HepG2 (cell line): ENCODE data around the gene ZNF697. TPM values are rescaled to one million over a fixed set of nuclear protein-coding genes. Genes with fewer than 3 reads are reported as not detected.

Source experiments
- ATM ChIP-seq: fragments of 450-650 bp; IDR thresholded peaks from 2 replicates; pipeline ENCODE4 v1.7.1; 2017; ENCODE audit warnings: mild to moderate bottlenecking, borderline replicate concordance
- BHLHE40 ChIP-seq: IDR thresholded peaks from 2 replicates; pipeline ENCODE4 v1.6.1; 2011; ENCODE audit warnings: low read length, improper control_type of control experiment
- HOXA9 ChIP-seq: sonication (generic); formaldehyde crosslinking; IDR thresholded peaks from 2 replicates; pipeline ENCODE4 v1.8.1; 2022; ENCODE audit warnings: missing genetic modification reagents, mild to moderate bottlenecking, moderate library complexity, borderline replicate concordance
- IRX3 ChIP-seq: sonication (generic); formaldehyde crosslinking; IDR thresholded peaks from 2 replicates; pipeline ENCODE4 v1.8.1; 2023; ENCODE audit warnings: mild to moderate bottlenecking, low read depth, missing genetic modification reagents, borderline replicate concordance
- KAT2B ChIP-seq: fragments of 150-350 bp; IDR thresholded peaks from 2 replicates; pipeline ENCODE4 v1.6.1; 2014; ENCODE audit warnings: low read depth, low read length, borderline replicate concordance
- KMT2B ChIP-seq: IDR thresholded peaks from 2 replicates; pipeline ENCODE4 v1.6.1; 2016; ENCODE audit warnings: missing genetic modification reagents, missing compliant biosample characterization
- MEF2D ChIP-seq: sonication (generic); formaldehyde crosslinking; IDR thresholded peaks from 2 replicates; pipeline ENCODE4 v1.5.1; 2020; ENCODE audit warnings: mild to moderate bottlenecking, missing genetic modification reagents
- MIXL1 ChIP-seq: IDR thresholded peaks from 2 replicates; pipeline ENCODE4 v1.6.1; 2016
- PAF1 ChIP-seq: IDR thresholded peaks from 2 replicates; pipeline ENCODE4 v1.6.1; 2016; ENCODE audit warnings: missing genetic modification reagents, missing compliant biosample characterization
- SATB2 ChIP-seq: sonication (generic); formaldehyde crosslinking; IDR thresholded peaks from 2 replicates; pipeline ENCODE4 v1.5.0; 2020; ENCODE audit warnings: missing genetic modification reagents
- SMAD3 ChIP-seq: sonication (generic); formaldehyde crosslinking; IDR thresholded peaks from 2 replicates; pipeline ENCODE4 v1.4.0; 2020; ENCODE audit warnings: missing genetic modification reagents
- THAP7 ChIP-seq: sonication (generic); formaldehyde crosslinking; IDR thresholded peaks from 2 replicates; pipeline ENCODE4 v1.8.1; 2023; ENCODE audit warnings: mild to moderate bottlenecking, missing genetic modification reagents
- YEATS2 ChIP-seq: sonication (generic); formaldehyde crosslinking; IDR thresholded peaks from 2 replicates; pipeline ENCODE4 v1.4.0; 2020; ENCODE audit warnings: missing genetic modification reagents, borderline replicate concordance
- ZBTB42 ChIP-seq: sonication (generic); formaldehyde crosslinking; IDR thresholded peaks from 2 replicates; pipeline ENCODE4 v1.5.0; 2020; ENCODE audit warnings: mild to moderate bottlenecking, missing genetic modification reagents
- ZNF10 ChIP-seq: sonication (generic); formaldehyde crosslinking; IDR thresholded peaks from 2 replicates; pipeline ENCODE4 v1.4.0; 2020; ENCODE audit warnings: mild to moderate bottlenecking, low read depth, missing genetic modification reagents, borderline replicate concordance
- ZNF280D ChIP-seq: sonication (generic); formaldehyde crosslinking; IDR thresholded peaks from 2 replicates; pipeline ENCODE4 v1.5.1; 2020; ENCODE audit warnings: mild to moderate bottlenecking, missing genetic modification reagents
- ZNF329 ChIP-seq: sonication (generic); formaldehyde crosslinking; IDR thresholded peaks from 2 replicates; pipeline ENCODE4 v1.9.0; 2021; ENCODE audit warnings: low read depth, mild to moderate bottlenecking, missing genetic modification reagents
- ZNF510 ChIP-seq: sonication (generic); formaldehyde crosslinking; IDR thresholded peaks from 2 replicates; pipeline ENCODE4 v1.4.0; 2020; ENCODE audit warnings: low read depth, mild to moderate bottlenecking, missing genetic modification reagents
- ZNF547 ChIP-seq: sonication (generic); formaldehyde crosslinking; IDR thresholded peaks from 2 replicates; pipeline ENCODE4 v1.5.1; 2020; ENCODE audit warnings: mild to moderate bottlenecking, missing genetic modification reagents
- ZNF713 ChIP-seq: sonication (generic); formaldehyde crosslinking; IDR thresholded peaks from 2 replicates; pipeline ENCODE4 v1.4.0; 2020; ENCODE audit warnings: mild to moderate bottlenecking, missing genetic modification reagents
- ZNF770 ChIP-seq: sonication (generic); formaldehyde crosslinking; IDR thresholded peaks from 2 replicates; pipeline ENCODE4 v1.5.0; 2020; ENCODE audit warnings: mild to moderate bottlenecking, missing genetic modification reagents
- ZNF773 ChIP-seq: sonication (generic); formaldehyde crosslinking; IDR thresholded peaks from 2 replicates; pipeline ENCODE4 v1.4.0; 2020; ENCODE audit warnings: missing genetic modification reagents, borderline replicate concordance
- ZSCAN29 ChIP-seq: sonication (generic); formaldehyde crosslinking; conservative IDR thresholded peaks from 2 replicates; pipeline ENCODE4 v1.4.0; 2020; ENCODE audit warnings: mild to moderate bottlenecking, missing genetic modification reagents
- polyA plus RNA-seq, 8 experiments: library from polyadenylated mRNA; depleted of rRNA in 3 of 8; stranded (reverse) in 7 of 8; unstranded in 1 of 8; fragments of >200 nt; fragmentation: Illumina TruSeq in 4 of 8; extraction: Trizol in 4 of 8; gene quantifications; 2 replicates each; pipeline versions ENCODE4 v1.2.1 to v1.2.3, GENCODE V29; 2011 to 2016; ENCODE audit warnings: low read depth in 4 of 8, missing spikeins in 1 of 8, mixed read lengths in 1 of 8; ENCODE audit not compliant: insufficient read depth in 1 of 8
- total RNA-seq, 5 experiments: library from RNA; depleted of rRNA; stranded (reverse); fragments of >200 nt; fragmentation: Illumina TruSeq; extraction: Trizol; gene quantifications; 2 replicates each; pipeline ENCODE4 v1.2.3, GENCODE V29; 2016; ENCODE audit warnings: low read depth in 1 of 5
- TF ChIP-seq, protein P1 (sequence below): sonication (generic); formaldehyde crosslinking; IDR thresholded peaks from 2 replicates; pipeline ENCODE4 v1.5.1; 2020; ENCODE audit warnings: missing genetic modification reagents, mild to moderate bottlenecking, borderline replicate concordance

ZNF697 gene
- total and polyA plus RNA-seq, 2 of the 13 experiments (the other 11 are each of a cell fraction or from before 2014, with no cell fraction given), result 2.3 to 7.1 TPM

DNA sequence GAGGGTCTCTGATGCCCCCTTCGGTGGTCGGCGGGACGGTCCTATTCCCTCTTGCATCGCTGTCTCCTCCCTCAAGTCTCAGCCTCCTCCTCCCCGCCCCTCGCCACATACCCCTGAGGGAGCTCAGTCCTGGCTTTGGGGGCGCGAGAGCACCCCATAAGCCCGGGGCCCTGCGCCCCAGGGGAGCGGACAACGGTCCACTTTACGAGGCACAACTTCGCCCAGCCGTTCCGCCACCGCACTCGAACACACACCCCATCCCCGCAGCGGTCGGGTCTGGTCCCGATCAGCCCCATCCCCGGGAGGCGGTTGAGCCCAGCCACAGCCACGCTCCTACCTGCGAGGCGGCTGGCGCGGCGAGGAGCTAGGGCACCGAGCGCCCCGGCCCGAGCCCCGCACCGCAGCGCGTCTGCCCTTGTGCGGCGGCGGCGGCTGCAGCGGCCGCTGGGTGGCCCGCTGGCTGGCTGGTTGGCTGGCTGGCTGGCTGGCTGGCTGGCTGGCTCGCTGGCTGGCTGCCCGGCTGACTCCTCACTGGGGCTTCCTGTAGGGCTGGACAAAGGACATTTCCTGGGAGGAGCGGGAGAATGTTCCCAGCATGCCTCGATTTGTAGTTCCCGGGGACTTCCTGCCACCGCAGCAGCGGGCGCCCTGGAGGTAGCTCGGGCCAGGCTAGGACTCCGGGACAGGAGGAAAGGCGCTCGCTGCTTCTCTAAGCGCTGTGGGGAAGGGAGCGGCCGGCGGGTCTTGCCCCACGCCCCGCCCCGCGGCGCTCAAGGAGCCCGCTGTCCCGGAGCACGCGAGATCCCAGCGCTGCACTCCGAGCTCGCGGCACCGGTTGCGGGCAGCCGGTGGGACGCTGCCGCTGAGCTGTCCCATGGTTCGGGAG, at the start of gene ZNF697 (continued):
- TF ChIP-seq, protein P1, sequence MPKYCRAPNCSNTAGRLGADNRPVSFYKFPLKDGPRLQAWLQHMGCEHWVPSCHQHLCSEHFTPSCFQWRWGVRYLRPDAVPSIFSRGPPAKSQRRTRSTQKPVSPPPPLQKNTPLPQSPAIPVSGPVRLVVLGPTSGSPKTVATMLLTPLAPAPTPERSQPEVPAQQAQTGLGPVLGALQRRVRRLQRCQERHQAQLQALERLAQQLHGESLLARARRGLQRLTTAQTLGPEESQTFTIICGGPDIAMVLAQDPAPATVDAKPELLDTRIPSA (CRISPR knock-in tag), result no peak
- peak; percentile 81; the same call in 1 of the 2 replicates for TF ChIP-seq ZNF510 (CRISPR knock-in tag)
- TF ChIP-seq BHLHE40, result no peak
- TF ChIP-seq MEF2D (CRISPR knock-in tag), result no peak
- TF ChIP-seq ZNF713 (CRISPR knock-in tag), result no peak
- TF ChIP-seq SATB2 (CRISPR knock-in tag), result no peak
- TF ChIP-seq KMT2B (CRISPR knock-in tag), result peak; percentile 28; the same call in 1 of the 2 replicates
- TF ChIP-seq IRX3, result peak; percentile 32; the same call in 1 of the 2 replicates
- no peak for TF ChIP-seq HOXA9 (CRISPR knock-in tag)
- TF ChIP-seq KAT2B, result no peak
- no peak for TF ChIP-seq SMAD3 (CRISPR knock-in tag)
- peak; percentile 57 for TF ChIP-seq ZSCAN29 (CRISPR knock-in tag)
- no peak for TF ChIP-seq ZNF280D
- no peak for TF ChIP-seq ZBTB42
- TF ChIP-seq ZNF770 (CRISPR knock-in tag), result no peak
- no peak for TF ChIP-seq ATM
- TF ChIP-seq ZNF329 (CRISPR knock-in tag), result 0 out of 2 replicates have a peak, but pooled peaks have one; percentile 59
- no peak for TF ChIP-seq ZNF773 (CRISPR knock-in tag)
- TF ChIP-seq YEATS2, result no peak
- TF ChIP-seq ZNF547, result no peak; the same call in 1 of the 2 replicates
- TF ChIP-seq MIXL1, result no peak
- peak; percentile 56; the same call in 1 of the 2 replicates for TF ChIP-seq THAP7 (CRISPR knock-in tag)
- TF ChIP-seq PAF1 (CRISPR knock-in tag), result no peak
- TF ChIP-seq ZNF10 (CRISPR knock-in tag), result no peak
